K562 (cell line): ENCODE measurements around the gene NECAB2.

Experiments used
- CHD4 ChIP-seq: fragments of 200-600 bp; sonication (generic); IDR thresholded peaks from 3 replicates; pipeline ENCODE4 v1.6.1; 2012; ENCODE audit warnings: low read depth, mild to moderate bottlenecking, mixed read lengths, low read length, inconsistent platforms; ENCODE audit not compliant: insufficient read depth, insufficient replicate concordance, poor library complexity, severe bottlenecking
- EHMT2 ChIP-seq: fragments of 450-650 bp; IDR thresholded peaks from 2 replicates; pipeline ENCODE4 v1.6.1; 2018; ENCODE audit warnings: antibody characterized with exemption
- GABPB1 ChIP-seq: sonication (generic); formaldehyde crosslinking; IDR thresholded peaks from 2 replicates; pipeline ENCODE4 v1.8.0; 2022; ENCODE audit warnings: mild to moderate bottlenecking, missing genetic modification reagents
- KLF16 ChIP-seq: IDR thresholded peaks from 2 replicates; pipeline ENCODE4 v1.6.1; 2016; ENCODE audit warnings: antibody characterized with exemption
- MED1 ChIP-seq: sonication (generic); formaldehyde crosslinking; IDR thresholded peaks from 2 replicates; pipeline ENCODE4 v1.8.1; 2023; ENCODE audit warnings: missing genetic modification reagents, borderline replicate concordance
- RAD21 ChIP-seq, 2 experiments: fragments of 250-450 bp in 1 of 2; fragments of 450-650 bp in 1 of 2; sonication (Bioruptor Pico) in 1 of 2; formaldehyde crosslinking in 1 of 2; IDR thresholded peaks in 1 of 2; conservative IDR thresholded peaks in 1 of 2; 2 replicates each; pipeline versions ENCODE4 v1.4.0 to v1.8.0; 2020 to 2022; ENCODE audit warnings: mild to moderate bottlenecking in 2 of 2, moderate library complexity in 1 of 2
- TAF1 ChIP-seq: IDR thresholded peaks from 2 replicates; pipeline ENCODE4 v1.6.1; 2011; ENCODE audit warnings: mild to moderate bottlenecking, low read length, moderate library complexity; ENCODE audit not compliant: insufficient read depth, control insufficient read depth, severe bottlenecking; ENCODE audit errors: extremely low read depth
- TBL1XR1 ChIP-seq, 2 experiments: IDR thresholded peaks; 2 replicates each; pipeline ENCODE4 v1.6.1; 2012; ENCODE audit warnings: improper control_type of control experiment in 2 of 2, low read length in 2 of 2, mild to moderate bottlenecking in 1 of 2
- THAP7 ChIP-seq: fragments of 250-450 bp; sonication (Bioruptor Pico); IDR thresholded peaks from 2 replicates; pipeline ENCODE4 v1.5.0; 2021
- ZNF12 ChIP-seq: sonication (generic); formaldehyde crosslinking; IDR thresholded peaks from 2 replicates; pipeline ENCODE4 v1.4.0; 2020; ENCODE audit warnings: mild to moderate bottlenecking, missing genetic modification reagents
- ZNF232 ChIP-seq: sonication (generic); formaldehyde crosslinking; IDR thresholded peaks from 2 replicates; pipeline ENCODE4 v1.8.0; 2022; ENCODE audit warnings: mild to moderate bottlenecking, missing genetic modification reagents
- TF ChIP-seq, protein P1 (sequence below), 2 experiments: fragments of 250-450 bp in 1 of 2; fragments of 450-650 bp in 1 of 2; sonication (Bioruptor Pico) in 1 of 2; IDR thresholded peaks; 2 replicates each; pipeline versions ENCODE4 v1.6.1 to v1.8.0; 2016 to 2021; ENCODE audit warnings: mild to moderate bottlenecking in 2 of 2, moderate library complexity in 2 of 2, missing compliant biosample characterization in 1 of 2, missing genetic modification characterization in 1 of 2

- TF ChIP-seq THAP7 (CRISPR knock-in tag), result no peak
- no peak for TF ChIP-seq CHD4
- TF ChIP-seq KLF16, result no peak
- TF ChIP-seq ZNF12, result no peak
- no peak for TF ChIP-seq GABPB1
- TF ChIP-seq TAF1, result no peak
- TF ChIP-seq RAD21 (CRISPR knock-in tag; conservative IDR thresholded peaks at IDR 0.05 in 1 of 2, IDR thresholded peaks at IDR 0.05 in 1 of 2), result no peak
- TF ChIP-seq TBL1XR1 (IDR thresholded peaks at IDR 0.05; ENCODE audit: low read length in 2 of 2), result no peak
- no peak for TF ChIP-seq EHMT2
- TF ChIP-seq ZNF232 (CRISPR knock-in tag), result no peak
- TF ChIP-seq, protein P1, sequence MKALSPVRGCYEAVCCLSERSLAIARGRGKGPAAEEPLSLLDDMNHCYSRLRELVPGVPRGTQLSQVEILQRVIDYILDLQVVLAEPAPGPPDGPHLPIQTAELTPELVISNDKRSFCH (CRISPR knock-in tag; IDR thresholded peaks at IDR 0.05), result no peak
- TF ChIP-seq, protein P1 (tag; IDR thresholded peaks at IDR 0.05), result no peak
- no peak for TF ChIP-seq MED1 (CRISPR knock-in tag)
These were observed 50.7 kb downstream of the NECAB2 start for GRCh38 chr16:84018710-84019109.
